Activated CD4-positive, alpha-beta T cell treated with anti-CD3 and anti-CD28 coated beads for 48 hours (primary cell): ENCODE results near the gene PIK3CB.
"Not testable (repeated sequence)": the region's sequence is repeated elsewhere in the genome, so short reads cannot be mapped to it uniquely, and the experiment has no call there.

Experiments
- DNase-seq: peaks from one replicate; pipeline ENCODE4 v3.0.0-alpha.2; 2020

PIK3CB gene

DNA sequence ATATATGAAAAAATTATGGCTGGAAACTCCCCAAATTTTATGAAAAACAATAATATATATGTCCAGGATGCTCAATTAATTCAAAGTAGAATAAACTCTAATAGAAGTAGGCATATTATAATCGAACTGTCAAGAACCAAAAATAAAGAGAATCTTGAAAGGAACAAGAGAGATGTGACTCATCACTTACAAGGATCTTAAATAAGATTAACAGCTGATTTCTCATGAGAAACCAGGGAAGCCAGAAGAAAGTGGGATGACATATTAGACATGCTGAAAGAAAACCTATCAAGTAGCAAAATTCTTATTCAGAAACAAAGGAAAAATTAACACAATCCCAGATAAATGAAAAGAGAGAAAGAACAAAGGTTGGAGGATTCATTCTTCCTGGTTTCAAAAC is 159.3 kb downstream of the PIK3CB start:
- DNase-seq: no peak

- DNase-seq: no peak
These were observed 160.8 kb downstream of the PIK3CB start for GRCh38 chr3:138673641-138674530.

- no peak for DNase-seq
These were observed 164.3 kb downstream of the PIK3CB start for GRCh38 chr3:138670407-138670806.

DNA sequence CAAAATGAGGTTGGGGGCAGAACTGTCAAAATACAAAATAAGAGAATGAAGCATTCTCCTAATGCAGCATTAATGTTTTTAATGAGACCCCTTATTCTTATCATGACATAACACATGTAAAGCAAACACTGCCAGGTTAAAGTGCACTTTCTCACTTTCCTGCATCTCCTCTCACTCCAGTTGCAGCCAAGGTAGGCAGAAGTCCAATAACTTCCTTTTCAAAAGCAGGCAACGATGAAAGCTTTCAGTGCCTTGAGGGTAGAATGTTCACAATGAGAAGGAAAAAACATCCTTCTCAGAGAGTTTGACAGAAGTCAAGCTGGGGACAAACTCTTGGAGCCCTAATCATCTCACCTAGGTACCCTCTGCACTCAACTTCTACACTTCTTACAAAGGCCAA is 166.6 kb downstream of the PIK3CB start:
- DNase-seq: no peak

- DNase-seq: no peak
These were observed 177.2 kb downstream of the PIK3CB start for GRCh38 chr3:138657508-138657907.

DNA sequence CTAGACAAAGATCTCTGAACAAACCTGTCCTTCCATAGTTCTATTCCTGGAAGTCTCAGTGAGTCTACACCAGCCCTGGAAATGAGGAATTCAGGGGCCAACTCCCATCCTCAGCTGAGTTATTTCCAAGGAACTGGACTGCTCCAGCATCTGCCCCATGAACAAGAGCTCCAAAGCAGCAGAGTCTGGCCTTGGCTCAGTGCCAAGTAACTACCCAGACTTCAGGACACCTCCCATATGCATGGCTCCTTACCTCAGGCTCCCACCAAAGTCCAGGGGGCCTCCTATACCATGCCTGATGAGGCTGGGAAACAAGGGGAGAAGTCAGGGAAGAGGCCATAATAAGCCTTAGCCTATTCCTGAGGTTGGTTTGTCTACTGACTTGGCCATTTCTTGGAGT is 181.2 kb downstream of the PIK3CB start:
- DNase-seq: no peak

DNA sequence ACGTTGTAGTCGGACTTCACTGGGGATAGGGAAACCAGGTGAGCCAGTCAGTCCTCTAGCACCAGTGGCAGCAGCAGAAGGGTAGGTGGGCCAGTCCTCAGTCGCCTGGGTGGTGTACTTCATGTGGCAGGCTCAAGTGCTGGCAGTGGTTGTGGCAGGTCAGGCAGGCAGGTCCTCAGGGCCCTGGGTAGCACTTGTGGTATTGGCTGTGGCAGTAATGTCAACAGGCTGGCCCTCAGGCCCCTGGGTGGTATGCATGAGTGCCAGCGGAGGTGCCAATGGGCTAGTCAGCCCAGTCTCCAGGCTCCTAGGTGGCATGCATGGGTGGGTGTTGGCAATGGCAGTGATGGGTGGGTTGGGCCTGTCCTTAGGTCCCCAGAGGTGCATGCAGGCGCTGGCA is 185.6 kb downstream of the PIK3CB start:
- DNase-seq: no peak

DNA sequence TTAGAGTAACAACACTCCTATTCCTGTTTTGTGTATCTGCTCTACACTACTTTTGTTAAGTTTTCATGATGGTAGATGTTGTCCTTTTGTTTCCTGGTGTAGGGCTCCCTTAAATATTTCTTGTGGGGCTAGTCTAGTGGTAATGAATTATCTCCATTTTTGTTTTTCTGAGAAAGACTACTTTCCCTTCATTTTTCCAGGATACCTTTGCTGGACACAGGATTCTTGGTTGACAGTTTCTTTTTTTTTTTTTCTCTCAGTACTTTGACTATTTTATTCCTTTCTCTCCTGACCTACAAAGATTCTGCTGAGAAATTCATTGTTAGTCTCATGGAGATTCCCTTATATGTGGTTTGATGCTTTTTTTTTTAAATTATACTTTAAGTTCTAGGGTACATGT is 188.2 kb downstream of the PIK3CB start:
- DNase-seq: no peak

- DNase-seq: no peak
These were observed 188.7 kb downstream of the PIK3CB start for GRCh38 chr3:138646008-138646407.

DNA sequence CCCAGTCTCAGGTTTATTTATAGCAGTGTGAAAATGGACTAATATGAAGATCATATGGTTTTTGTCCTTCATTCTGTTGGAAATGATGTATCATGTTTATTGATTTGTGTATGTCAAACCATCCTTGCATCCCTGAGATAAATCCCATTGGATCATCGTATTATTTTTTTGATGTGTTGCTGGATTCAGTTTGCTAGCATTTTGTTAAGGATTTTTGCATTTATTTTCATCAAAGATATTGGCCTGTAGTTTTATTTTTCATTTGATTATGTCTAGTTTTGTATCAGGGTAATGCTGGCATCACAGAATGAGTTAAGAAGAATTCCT is 191.8 kb downstream of the PIK3CB start:
- no peak for DNase-seq

GRCh38 chr3:138642226-138642926 is 192.4 kb downstream of the PIK3CB start:
- no peak for DNase-seq

DNA sequence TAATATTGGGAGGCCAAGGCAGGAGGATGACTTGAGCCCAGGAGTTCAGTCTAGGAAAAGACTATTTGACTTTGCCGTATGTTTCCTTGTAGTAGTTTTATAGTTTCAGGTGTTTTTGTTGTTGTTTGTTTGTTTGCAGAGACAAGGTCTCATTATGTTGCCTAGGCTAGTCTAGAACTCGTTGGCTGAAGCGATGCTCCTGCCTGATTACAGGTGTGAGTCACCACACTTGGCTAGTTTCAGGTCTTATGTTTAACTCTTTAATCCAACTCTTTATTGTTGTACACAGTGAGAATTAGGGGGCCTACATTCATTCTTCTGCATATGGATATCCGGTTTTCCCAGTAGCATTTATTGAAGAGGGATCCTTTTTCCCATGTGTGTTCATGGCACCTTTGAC is 194.2 kb downstream of the PIK3CB start:
- no peak for DNase-seq

DNA sequence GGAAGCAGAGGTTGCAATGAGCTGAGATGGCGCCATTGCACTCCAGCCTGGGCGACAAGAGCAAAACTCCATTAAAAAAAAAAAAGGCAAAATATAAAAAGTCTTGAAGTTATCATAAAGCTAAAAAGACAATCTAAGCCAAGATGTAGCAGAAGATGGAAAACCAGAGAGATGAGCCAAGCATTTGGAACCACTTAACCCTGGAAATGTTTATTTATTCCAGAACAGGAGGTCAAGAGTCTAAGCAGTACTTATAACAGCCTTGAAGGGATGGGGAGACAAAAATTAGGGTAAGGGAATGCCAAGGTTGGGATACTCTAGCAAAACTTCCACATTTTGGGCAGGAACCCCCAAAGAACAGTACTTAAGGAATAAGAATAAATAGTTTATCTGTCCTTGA is 196.1 kb downstream of the PIK3CB start:
- no peak for DNase-seq

DNA sequence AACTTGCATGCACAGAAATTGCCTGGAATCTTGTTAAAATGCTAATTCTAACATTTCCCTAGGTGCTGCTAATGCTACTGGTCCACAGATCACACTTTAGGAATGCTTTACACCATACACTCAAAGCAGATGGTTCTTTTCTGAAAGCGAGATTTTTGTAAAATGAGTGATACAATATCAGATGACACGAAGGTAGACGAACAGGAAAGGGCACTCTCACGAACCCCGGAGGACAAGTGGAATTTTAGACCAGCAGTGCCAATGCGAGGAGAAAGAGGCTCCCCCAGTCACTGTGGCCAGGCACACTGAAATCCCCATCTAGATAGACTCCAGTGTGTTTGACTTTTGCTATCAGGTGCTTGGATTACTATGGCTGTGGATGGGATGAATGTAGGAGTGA is 205.2 kb downstream of the PIK3CB start:
- DNase-seq: no peak

DNA sequence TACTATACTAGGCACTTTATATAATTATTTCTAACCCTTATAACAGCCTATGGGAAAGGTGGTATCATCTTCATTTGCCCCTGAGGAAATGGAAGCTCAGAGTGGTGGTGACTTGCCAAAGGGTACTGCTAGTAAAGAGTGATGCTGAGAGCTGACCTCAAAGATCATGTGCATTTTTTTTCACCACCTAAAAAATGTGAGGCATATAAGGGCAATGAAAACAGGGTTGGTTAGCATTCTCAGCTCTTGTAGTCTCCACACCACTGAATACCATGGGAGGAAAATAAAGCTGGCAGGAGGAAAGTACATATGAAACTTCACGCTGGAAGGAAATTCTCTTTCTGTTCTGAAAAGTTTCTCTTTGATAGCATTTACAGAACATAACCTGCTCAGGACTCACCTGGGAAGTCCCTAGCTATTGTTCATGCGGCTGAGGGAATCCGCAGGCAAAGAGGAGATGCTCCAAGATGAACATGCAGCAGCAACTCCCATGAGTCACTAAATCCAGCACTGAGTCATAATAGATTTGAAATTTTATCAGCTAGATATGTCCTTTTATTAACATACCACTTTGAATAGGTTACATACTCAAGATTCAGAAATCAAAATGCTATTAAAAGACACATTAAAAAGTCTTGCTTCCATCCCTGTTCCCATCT is 208.9 kb downstream of the PIK3CB start:
- no peak for DNase-seq

GRCh38 chr3:138624518-138624917 is 210.2 kb downstream of the PIK3CB start:
- DNase-seq: no peak

DNA sequence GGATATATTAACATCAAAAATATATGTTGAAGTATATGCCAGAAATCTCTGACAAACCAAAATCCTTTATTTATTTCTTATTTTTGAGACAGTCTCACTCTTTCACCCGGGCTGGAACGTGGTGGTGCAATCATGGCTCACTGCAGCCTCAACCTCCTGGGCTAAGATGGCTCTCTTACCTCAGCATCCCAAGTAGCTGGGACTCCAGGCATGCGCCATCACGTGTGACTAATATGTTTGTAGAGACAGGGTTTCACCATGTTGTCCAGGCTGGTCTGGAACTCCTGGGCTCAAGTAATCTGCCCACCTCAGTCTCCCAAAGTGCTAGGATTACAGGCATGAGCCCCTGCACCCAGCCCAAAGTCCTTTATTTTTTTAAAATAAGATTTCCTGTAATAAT is 214.3 kb downstream of the PIK3CB start:
- DNase-seq: no peak

GRCh38 chr3:138615462-138615861 is 219.3 kb downstream of the PIK3CB start:
- no peak for DNase-seq

- DNase-seq: no peak
These were observed 224.8 kb downstream of the PIK3CB start for GRCh38 chr3:138609898-138610266.

DNA sequence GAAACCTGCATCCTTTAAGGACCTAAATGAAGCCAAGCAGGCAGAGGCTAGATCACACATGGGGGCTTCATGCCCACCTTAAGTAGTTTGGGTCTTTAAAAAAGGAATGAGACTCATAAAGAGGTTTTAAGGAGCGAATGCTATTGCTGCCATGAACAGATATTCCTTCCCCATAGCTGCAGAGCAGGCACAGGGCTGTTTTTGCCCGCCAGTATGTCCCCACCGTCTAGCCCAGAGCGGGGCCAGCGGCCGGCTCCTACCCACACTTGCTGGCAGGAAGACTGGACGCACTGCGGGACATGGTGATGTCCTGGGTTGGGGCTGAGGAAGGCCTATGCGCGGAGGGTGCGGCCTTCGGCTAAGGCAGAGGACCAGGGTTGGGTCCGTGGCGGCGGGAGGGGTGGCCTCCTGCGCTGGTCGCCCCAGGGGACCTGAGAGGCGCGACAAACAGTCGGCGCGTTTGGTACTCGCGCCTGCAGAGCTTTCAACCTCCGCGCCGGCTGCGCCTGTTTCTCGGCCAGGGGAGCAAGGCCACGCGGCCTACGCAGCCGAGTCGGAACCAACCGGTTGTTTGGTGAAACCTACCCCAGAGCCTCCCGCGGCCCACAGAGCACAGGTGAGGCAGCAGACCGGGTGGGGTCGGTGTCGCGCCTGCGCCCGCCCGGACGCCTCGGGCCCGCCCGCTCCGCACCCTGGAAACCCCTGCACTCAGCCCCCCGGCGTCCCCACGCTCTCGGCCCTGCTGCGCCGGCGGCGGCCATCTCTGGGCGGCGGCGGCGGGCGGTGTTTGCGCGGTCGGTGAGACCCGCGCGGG is 226.2 kb downstream of the PIK3CB start, which contains the start of gene FAIM:
FAIM (plus strand) TSS at position 450 of the 814 bp plus-strand sequence. CDS start 10,956 bp downstream, outside the sequence.
- peak; percentile 74 for DNase-seq

DNA sequence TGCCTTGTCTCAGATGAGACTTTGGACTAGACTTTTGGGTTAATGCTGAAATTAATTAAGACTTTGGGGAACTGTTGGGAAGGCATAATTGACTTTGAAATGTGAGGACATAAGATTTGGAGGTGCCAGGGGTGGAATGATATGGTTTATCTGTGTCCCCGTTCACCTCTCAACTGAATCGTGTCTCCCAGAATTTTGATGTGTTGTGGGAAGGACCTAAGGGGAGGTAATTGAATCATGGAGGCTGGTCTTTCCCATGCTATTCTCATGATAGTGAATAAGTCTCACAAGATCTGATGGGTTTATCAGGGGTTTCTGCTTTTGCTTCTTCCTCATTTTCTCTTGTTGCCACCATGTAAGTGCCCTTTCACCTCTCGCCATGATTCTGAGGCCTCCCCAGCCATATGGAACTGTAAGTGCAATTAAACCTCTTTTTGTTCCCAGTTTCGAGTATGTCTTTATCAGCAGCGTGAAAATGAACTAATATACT is 230.6 kb downstream of the PIK3CB start:
- not testable (repeated sequence) for DNase-seq
